GM10266 (cell line): ENCODE measurements around the gene GBE1.

Experiments used
- DNase-seq: peaks from one replicate; pipeline ENCODE4 v3.0.0; 2012; ENCODE audit errors: extremely low spot score
- CTCF ChIP-seq: IDR thresholded peaks from 2 replicates; pipeline ENCODE4 v1.5.1; 2012; ENCODE audit warnings: mild to moderate bottlenecking, low read depth; ENCODE audit not compliant: control insufficient read depth, insufficient read depth; ENCODE audit errors: missing control alignments

The GBE1 gene

DNA sequence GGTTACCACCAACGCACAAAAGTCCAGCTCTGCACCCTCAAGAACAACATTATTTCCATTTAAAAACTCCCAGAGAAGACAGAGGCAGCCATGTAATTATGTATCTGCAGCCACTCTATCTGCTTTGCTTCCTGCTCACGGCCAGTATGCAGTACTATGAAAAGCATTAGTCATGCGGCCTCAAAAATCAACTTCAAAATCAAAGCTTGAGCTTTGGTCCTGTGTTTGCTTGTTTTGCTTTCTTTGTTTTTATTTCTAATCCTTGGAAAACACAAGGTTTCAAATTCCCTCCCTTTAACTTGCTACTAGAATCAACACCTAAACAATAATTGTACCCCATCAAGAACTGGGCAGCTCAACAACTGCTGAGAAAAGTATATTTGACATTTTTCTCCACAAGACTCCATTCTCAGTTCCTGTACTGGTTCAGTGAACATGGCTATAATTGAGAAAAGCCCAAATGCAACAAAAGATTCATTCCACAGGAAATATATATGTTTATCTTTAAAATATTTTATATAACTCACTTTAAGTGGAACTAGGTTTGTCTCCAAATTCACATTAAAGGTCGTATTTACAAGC, 37.6 kb downstream of the GBE1 start:
- no peak for TF ChIP-seq CTCF
- DNase-seq = no peak

DNA sequence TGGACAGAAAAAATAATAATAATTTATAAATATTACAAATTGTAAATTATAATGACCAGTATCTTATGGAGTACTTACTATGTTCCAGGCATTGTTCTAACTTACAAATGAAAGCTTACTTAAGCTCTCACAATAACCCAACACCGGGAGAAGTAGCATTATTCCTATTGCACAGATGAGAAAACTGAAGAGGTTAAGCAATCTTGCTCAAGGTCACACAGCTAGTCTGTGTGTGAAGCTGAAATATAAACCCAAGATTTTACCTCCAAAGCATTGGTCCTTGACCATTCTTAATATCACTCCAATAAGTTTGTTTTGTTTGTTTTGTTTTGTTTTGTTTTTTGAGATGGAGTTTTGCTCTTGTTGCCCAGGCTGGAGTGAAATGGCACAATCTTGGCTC, 43.1 kb downstream of the GBE1 start:
- no peak for DNase-seq
- TF ChIP-seq CTCF = no peak

GRCh38 chr3:81716870-81717509, 44.5 kb downstream of the GBE1 start:
- no peak for DNase-seq
- no peak for TF ChIP-seq CTCF

DNA sequence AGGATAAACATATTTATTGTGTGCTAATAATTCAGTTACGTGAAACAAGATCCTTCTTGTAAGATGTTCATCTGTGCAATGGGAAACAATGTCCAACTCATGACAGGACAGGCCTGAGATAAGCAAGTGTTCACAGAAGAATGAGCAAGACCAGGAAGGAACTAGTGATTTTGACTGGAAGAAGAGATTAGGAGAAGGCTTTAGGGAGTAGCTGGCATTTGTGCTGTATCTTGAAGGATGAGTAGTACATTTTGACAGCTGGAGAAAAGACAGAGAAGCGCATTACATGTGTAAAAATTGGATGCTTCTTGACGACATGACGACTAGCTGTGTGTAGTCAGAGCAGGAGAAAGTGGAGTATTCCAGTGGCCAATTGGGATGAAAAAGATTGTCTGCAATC, 48.4 kb downstream of the GBE1 start:
- TF ChIP-seq CTCF = no peak

DNA sequence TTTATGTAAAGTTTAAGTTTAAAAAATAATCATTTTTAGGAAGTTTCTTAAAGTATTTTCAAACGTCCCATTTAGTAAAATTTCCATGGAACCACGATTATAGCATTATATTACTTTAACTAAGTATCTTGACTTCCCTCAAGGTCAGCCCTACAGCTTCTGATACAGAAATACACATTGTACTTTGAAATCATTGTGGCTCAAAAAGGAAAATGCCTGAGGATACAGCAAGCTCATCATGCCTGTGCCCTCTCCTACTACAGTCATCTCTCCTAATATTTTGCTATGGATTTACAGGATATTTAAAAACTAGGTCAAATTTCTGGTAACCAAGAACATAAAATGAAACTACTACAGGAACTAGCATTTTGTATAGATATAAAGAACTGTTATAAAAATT, 51.8 kb downstream of the GBE1 start:
- no peak for DNase-seq
- no peak for TF ChIP-seq CTCF

More for the DNA sequence above, 48.4 kb downstream of the GBE1 start:
- no peak for DNase-seq

- no peak for TF ChIP-seq CTCF
These were observed 53.4 kb downstream of the GBE1 start for GRCh38 chr3:81707996-81708395.

GRCh38 chr3:81702126-81702525, 59.3 kb downstream of the GBE1 start:
- DNase-seq = no peak

More at GRCh38 chr3:81707996-81708395, 53.4 kb downstream of the GBE1 start:
- no peak for DNase-seq

More at GRCh38 chr3:81702126-81702525, 59.3 kb downstream of the GBE1 start:
- TF ChIP-seq CTCF = no peak
